Stimulated activated memory B cell treated with anti-CD40 and anti-IgM and Interleukin-4, amounts not matched to agents 10 μg/mL and 1 μg/mL and 100 μg/mL, for 72 hours (primary cell): Measurements from ENCODE around the gene ITPRIP.

ENCODE experiments used
- ATAC-seq: fragments of 150-1000 bp; cut with Tn5 transposase; 2 replicates; pipeline ENCODE4 v1.10.0; 2021
- H3K27ac Mint-ChIP-seq: one replicate; pipeline ENCODE4 v1.8.0; 2022; ENCODE audit warnings: mild to moderate bottlenecking, mixed read lengths
- H3K27me3 Mint-ChIP-seq: one replicate; pipeline ENCODE4 v1.8.0; 2022; ENCODE audit warnings: mixed read lengths
- H3K36me3 Mint-ChIP-seq: one replicate; pipeline ENCODE4 v1.8.0; 2022; ENCODE audit warnings: mixed read lengths
- H3K4me1 Mint-ChIP-seq: one replicate; pipeline ENCODE4 v1.8.0; 2022; ENCODE audit warnings: mixed read lengths
- H3K4me3 Mint-ChIP-seq: one replicate; pipeline ENCODE4 v1.8.0; 2022; ENCODE audit warnings: mild to moderate bottlenecking, moderate library complexity, mixed read lengths
- H3K9me3 Mint-ChIP-seq: one replicate; pipeline ENCODE4 v1.8.0; 2022; ENCODE audit warnings: mixed read lengths

The ITPRIP gene

GRCh38 chr10:104333032-104333727 lies 5.1 kb downstream of the ITPRIP start:
- H3K27me3 Mint-ChIP-seq: no peaks in the 10 kb centered on the region
- peak overlapping the region; percentile 9 for H3K27ac Mint-ChIP-seq
- H3K9me3 Mint-ChIP-seq: no peaks in the 10 kb centered on the region
- H3K4me1 Mint-ChIP-seq: peaks cover 79% of the 10 kb centered on the region
- no peak overlapping the region for H3K4me3 Mint-ChIP-seq
- no peaks in the 10 kb centered on the region for H3K36me3 Mint-ChIP-seq
- ATAC-seq: no peak

DNA sequence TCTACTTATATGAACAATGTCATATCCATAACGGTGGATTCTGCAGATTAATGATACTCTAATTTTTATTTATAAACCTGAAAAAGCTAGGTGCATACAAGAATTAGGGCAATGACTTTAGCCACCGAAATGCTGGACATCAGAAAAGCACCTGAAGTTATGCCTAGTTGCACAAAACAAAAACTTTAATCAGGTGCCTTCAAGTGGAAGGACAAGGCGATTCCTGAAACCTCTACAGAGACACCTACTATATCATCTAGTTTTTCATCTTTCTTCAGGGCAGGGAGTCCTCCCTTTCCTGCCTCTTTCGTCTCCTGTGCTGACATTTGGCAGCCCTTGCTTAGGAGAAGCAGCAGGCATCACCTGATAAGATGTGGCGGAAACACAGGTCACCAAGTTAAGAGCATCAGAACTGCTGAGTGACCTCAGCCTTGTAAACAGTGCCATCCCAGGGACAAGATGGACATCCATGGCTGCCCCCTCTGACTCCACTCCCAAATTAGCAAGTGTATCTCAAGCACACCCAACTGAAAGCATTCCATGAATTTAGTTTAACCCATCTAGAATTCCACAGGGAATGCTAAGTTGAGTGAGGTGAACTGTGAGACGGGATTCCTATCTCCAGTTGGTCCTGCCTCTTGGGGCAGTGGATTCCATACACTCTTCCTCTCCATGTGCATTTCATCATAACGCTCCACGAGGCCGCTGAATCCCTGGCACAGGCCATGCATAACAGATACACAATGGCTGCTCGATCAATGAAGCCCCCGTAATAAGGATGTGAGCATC lies 5.8 kb downstream of the ITPRIP start:
- peaks cover 86% of the 10 kb centered on the region for H3K4me1 Mint-ChIP-seq
- H3K36me3 Mint-ChIP-seq: no peaks in the 10 kb centered on the region

GRCh38 chr10:104331208-104331838 lies 6.9 kb downstream of the ITPRIP start:
- Mint-ChIP-seq H3K4me1 (peaks cover 90% of the 10 kb centered on the region), H3K27ac (peak overlapping the region; percentile 48), H3K9me3 (no peaks in the 10 kb centered on the region), H3K36me3 (no peaks in the 10 kb centered on the region), H3K4me3 (no peak overlapping the region), H3K27me3 (no peaks in the 10 kb centered on the region)
- ATAC-seq: no peak

More for the DNA sequence above, 5.8 kb downstream of the ITPRIP start:
- Mint-ChIP-seq H3K27ac (no peak overlapping the region), H3K27me3 (no peaks in the 10 kb centered on the region), H3K4me3 (no peak overlapping the region), H3K9me3 (no peaks in the 10 kb centered on the region)
- no peak for ATAC-seq

DNA sequence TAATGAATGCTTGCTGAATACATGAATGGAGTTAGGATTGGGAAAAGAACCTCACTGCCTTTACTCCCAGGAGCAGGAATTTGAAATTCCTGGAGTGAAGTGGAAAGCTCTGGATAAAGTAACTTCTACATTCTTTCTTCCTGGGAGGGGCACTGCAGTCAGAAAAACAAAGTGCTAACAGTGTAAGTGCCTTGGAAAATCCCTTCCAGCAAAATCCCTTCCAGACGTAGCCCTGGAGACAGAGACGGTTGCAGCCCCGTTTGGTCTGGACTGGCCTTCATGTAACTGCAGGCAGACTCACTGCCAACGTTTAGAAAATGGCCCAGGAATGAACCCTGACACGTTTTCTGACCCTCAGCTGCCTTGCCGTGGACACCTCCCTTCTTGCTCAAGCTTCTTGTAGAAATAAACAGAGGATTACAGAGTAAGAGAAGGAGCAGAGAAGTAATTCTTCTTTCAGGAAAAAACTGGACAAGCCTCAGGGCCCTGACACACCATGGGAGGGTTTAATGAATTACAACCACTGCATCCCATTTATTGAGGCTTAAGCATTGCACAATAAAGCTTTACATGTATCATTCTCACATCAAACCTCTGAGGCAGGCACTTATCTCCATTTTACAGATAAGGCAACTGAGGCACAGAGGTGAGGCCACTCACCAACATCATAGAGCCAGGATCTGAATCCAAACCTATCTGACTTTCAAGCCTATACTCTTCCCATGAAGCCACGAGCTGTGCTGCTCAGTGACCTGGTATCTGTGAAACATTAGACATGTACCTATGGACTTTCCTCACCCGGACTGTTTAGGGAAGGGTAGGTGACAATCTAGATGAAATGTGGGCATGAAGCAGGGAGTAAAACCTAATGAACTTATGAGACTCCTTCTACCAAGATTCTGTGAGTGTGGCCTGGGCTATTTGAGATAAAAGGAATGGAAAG lies 7.8 kb downstream of the ITPRIP start:
- peaks cover 91% of the 10 kb centered on the region for H3K4me1 Mint-ChIP-seq
- no peaks in the 10 kb centered on the region for H3K27me3 Mint-ChIP-seq
- no peak for ATAC-seq
- H3K36me3 Mint-ChIP-seq: peaks cover under 1% of the 10 kb centered on the region
- H3K9me3 Mint-ChIP-seq: no peaks in the 10 kb centered on the region
- no peak overlapping the region for H3K4me3 Mint-ChIP-seq
- H3K27ac Mint-ChIP-seq: peak overlapping the region; percentile 48

DNA sequence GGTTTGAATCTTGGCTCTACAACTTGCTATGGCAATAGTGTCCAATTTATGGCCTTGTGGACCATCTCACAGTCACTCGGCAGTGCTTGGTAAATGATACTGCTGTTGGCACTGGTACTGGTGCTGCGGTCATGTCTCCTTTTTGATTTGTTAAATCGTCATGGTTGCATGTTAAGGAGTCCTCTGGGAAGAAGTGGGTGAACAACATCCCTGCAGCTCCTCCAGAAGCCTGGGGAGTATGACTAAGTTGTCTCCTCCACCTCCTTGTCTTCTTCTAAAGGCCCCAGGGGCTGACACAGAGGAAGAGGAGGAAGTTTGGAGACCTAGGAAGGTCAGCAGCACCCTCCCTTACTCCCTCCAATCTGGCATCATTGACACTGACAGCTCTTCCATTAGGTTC lies 8.5 kb downstream of the ITPRIP start:
- Mint-ChIP-seq H3K9me3 (no peaks in the 10 kb centered on the region), H3K4me1 (peaks cover 91% of the 10 kb centered on the region), H3K4me3 (no peak overlapping the region), H3K27ac (peak overlapping the region; percentile 77), H3K27me3 (no peaks in the 10 kb centered on the region), H3K36me3 (peaks cover 5% of the 10 kb centered on the region)
- no peak for ATAC-seq

- H3K36me3 Mint-ChIP-seq: peaks cover 5% of the 10 kb centered on the region
- H3K27me3 Mint-ChIP-seq: no peaks in the 10 kb centered on the region
- H3K9me3 Mint-ChIP-seq: no peaks in the 10 kb centered on the region
- peak overlapping the region; percentile 77 for H3K27ac Mint-ChIP-seq
- peaks cover 95% of the 10 kb centered on the region for H3K4me1 Mint-ChIP-seq
- ATAC-seq: peak; percentile 88
- H3K4me3 Mint-ChIP-seq: peak overlapping the region; percentile 66
Observed at GRCh38 chr10:104328896-104329710, 9.2 kb downstream of the ITPRIP start.

- Mint-ChIP-seq H3K4me3 (peak overlapping the region; percentile 66), H3K36me3 (peaks cover 5% of the 10 kb centered on the region), H3K4me1 (peaks cover 95% of the 10 kb centered on the region), H3K27ac (peak overlapping the region; percentile 77), H3K9me3 (no peaks in the 10 kb centered on the region), H3K27me3 (no peaks in the 10 kb centered on the region)
- no peak for ATAC-seq
Observed at GRCh38 chr10:104328646-104328895, 9.7 kb downstream of the ITPRIP start.

GRCh38 chr10:104327745-104328645 lies 10.3 kb downstream of the ITPRIP start:
- peak overlapping the region; percentile 77 for H3K27ac Mint-ChIP-seq
- no peak for ATAC-seq
- H3K4me3 Mint-ChIP-seq: peak overlapping the region; percentile 13
- peaks cover 95% of the 10 kb centered on the region for H3K4me1 Mint-ChIP-seq
- no peaks in the 10 kb centered on the region for H3K9me3 Mint-ChIP-seq
- H3K36me3 Mint-ChIP-seq: peaks cover 5% of the 10 kb centered on the region
- no peaks in the 10 kb centered on the region for H3K27me3 Mint-ChIP-seq

- H3K4me3 Mint-ChIP-seq: no peak overlapping the region
- H3K36me3 Mint-ChIP-seq: peaks cover 5% of the 10 kb centered on the region
- peak overlapping the region; percentile 77 for H3K27ac Mint-ChIP-seq
- H3K9me3 Mint-ChIP-seq: no peaks in the 10 kb centered on the region
- no peaks in the 10 kb centered on the region for H3K27me3 Mint-ChIP-seq
- H3K4me1 Mint-ChIP-seq: peaks cover 95% of the 10 kb centered on the region
- no peak for ATAC-seq
Observed at GRCh38 chr10:104326991-104327610, 11.2 kb downstream of the ITPRIP start.

DNA sequence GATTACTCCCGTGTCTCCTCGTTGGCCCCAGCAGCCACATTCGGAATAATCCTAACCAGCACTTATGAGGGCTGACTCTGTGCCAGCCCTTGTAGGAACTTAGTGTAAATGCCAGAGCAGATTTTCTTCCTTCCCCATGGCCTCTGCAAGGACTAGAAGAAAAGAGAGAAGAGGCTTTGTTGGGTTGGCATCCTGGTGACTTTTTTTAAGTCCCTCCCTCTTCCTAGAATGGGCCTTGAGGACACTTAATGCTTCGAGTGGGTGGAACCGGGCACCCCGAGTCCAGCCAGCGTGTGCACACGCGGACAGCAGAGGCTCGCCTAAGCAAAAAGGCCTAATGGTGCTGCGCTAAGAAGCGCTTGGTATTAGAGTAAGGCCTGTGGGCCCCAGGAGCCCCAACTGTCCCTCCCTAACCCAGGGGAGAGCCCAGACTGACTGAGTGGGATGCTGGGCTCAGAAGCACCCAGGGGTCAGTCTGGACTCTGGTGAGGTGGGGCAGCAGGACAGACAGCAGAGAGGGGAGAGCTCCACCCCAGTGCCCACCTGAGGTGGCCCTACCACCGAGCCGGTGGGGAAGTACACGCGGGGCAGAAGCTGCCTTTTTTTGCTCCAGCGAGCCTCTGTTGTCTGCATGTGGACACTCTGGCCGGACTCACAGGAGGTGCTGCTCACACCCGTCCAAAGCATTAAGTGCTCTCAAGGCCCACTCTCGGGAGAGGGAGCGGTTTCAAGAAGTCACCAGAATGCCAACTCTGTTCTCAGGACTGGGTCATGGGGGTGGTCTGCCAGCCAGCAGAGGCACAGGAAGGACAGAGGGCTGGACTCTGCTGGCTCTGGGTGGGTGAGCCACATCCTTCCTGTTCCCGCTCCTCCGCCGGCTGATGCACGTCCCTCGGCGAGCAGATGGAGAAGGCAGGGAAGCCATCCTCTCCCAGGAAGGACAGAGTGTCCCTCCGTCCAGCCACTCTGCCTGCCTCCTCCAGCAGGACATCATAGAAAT lies 12.5 kb downstream of the ITPRIP start:
- H3K27ac Mint-ChIP-seq: peak overlapping the region; percentile 77
- no peaks in the 10 kb centered on the region for H3K27me3 Mint-ChIP-seq
- H3K4me3 Mint-ChIP-seq: peak overlapping the region; percentile 14
- H3K9me3 Mint-ChIP-seq: no peaks in the 10 kb centered on the region
- ATAC-seq: no peak
- peaks cover 5% of the 10 kb centered on the region for H3K36me3 Mint-ChIP-seq
- H3K4me1 Mint-ChIP-seq: peaks cover 92% of the 10 kb centered on the region

GRCh38 chr10:104324931-104325330 lies 13.3 kb downstream of the ITPRIP start:
- Mint-ChIP-seq H3K4me1 (peaks cover 94% of the 10 kb centered on the region), H3K36me3 (peaks cover 5% of the 10 kb centered on the region), H3K27ac (peak overlapping the region; percentile 77), H3K4me3 (peak overlapping the region; percentile 70), H3K9me3 (no peaks in the 10 kb centered on the region), H3K27me3 (no peaks in the 10 kb centered on the region)
- no peak for ATAC-seq

- Mint-ChIP-seq H3K36me3 (peaks cover 5% of the 10 kb centered on the region), H3K4me3 (peak overlapping the region; percentile 70), H3K4me1 (peaks cover 94% of the 10 kb centered on the region), H3K27me3 (no peaks in the 10 kb centered on the region), H3K27ac (peak overlapping the region; percentile 77), H3K9me3 (no peaks in the 10 kb centered on the region)
- ATAC-seq: no peak
Observed at GRCh38 chr10:104324221-104324686, 14.0 kb downstream of the ITPRIP start.
